ENCODE results near the gene HSF4.

HSF4 gene

GRCh38 chr16:67194260-67194659, 29.7 kb downstream of the HSF4 start:
- TF ChIP-seq CTCF (conservative IDR thresholded peaks at IDR 0.05): no peak
- no peak overlapping the region for H3K27ac ChIP-seq

DNA sequence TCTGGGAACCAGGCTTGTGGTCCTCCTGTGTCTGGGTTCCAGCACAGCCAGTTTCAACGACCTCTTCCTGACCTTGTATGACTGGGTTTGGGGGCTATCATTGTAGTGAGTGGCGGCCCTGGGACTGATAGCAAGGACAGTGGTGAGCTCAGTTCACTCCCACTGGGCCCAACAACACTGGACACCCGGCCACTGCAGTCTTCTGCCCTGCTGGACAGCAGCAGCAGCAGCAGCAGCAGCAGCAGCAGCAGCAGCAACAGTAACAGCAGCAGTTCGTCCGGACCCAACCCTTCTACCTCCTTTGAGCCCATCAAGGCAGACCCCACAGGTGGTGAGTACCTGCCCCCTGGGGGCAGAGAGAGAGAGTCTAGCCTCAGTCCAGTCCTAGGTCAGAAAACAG, 31.1 kb downstream of the HSF4 start:
- no peak for TF ChIP-seq CTCF (conservative IDR thresholded peaks at IDR 0.05)
- H3K27ac ChIP-seq: no peak overlapping the region

DNA sequence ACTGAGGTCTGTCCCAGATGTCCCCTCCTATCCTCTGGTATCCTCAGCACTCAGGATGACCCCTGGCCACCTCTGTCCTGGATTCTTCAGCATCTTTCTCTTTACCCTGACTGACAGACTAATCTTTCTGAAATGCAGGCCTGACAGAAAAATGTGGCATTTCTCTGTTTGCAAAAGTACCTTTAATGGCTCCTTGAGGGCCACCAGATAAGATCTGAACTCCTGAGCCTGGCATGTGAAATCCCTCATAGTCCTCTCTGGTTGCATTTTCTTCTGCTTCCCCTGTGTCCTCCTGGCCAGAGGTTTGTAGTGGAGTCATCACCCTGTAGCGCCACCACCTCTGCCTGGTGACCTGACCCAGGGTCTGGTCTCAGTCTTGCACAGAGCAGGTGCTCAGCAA, 32.3 kb downstream of the HSF4 start:
- no peak for TF ChIP-seq CTCF (conservative IDR thresholded peaks at IDR 0.05)
- no peak overlapping the region for H3K27ac ChIP-seq

DNA sequence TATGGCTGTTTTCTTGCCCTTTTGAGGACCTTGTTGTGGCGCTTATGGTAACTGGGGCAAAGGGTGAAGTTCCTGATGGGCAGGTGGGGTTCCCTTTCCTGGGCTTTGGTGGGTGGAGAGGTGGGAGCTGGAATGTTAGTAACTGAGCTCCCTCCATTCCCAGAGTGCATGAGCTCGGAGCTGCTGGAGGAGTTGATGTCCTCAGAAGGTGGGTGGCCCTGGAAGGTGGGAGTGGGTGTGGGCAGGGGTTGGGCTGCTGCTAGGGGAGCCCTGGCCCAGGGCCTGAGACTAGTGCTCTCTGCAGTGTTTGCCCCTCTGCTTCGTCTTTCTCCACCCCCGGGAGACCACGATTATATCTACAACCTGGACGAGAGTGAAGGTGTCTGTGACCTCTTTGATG, 33.2 kb downstream of the HSF4 start:
- no peak for TF ChIP-seq CTCF (conservative IDR thresholded peaks at IDR 0.05)
- H3K27ac ChIP-seq: no peak overlapping the region

DNA sequence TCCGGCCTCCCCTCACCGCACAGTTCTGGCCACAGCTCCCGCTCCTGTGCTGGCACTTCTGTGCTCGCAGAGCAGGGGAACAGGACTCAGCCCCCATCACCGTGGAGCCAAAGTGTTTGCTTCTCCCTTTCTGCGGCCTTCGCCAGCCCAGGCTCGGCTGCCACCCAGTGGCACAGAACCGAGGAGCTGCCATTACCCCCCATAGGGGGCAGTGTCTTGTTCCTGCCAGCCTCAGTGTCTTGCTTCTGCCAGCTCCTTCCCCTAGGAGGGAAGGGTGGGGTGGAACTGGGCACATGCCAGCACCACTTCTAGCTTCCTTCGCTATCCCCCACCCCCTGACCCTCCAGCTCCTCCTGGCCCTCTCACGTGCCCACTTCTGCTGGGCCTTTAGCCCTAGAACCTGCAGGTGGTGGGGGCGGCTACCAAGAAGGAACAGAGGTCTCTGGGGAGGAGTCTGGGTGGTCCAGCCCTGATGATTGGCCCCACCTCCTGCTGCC, 33.7 kb downstream of the HSF4 start:
- TF ChIP-seq CTCF (conservative IDR thresholded peaks at IDR 0.05): no peak; the same call in 1 of the 2 replicates
- no peak overlapping the region for H3K27ac ChIP-seq

- no peak for TF ChIP-seq CTCF (conservative IDR thresholded peaks at IDR 0.05)
- H3K27ac ChIP-seq: no peak within 1 kb of the TSS
Measured at GRCh38 chr16:67199011-67199807, 34.7 kb downstream of the HSF4 start, which contains the start of gene ELMO3. TSS of gene ELMO3 (plus strand) at chr16:67199131. CDS start at chr16:67199327, 196 bp downstream.

DNA sequence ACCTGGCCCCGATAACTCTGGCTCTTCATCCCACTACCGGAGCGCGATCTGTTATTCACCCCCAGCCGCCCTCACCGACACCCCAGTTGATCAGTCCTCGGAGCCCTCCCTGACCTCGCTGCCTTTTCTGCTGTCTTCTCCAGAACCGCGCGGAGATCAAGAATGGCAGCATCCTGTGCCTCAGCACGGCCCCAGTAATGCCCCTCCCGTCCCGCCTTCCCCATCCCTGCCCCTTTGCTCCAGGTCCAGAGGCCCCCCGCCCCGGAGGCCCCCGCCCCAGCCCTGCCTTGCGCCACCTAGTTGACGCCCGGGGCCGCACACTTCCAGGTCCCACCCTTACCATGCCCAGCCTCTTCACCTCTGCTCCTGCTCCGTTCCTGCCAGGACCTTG, 35.3 kb downstream of the HSF4 start:
- TF ChIP-seq CTCF (conservative IDR thresholded peaks at IDR 0.05): no peak
- no peak overlapping the region for H3K27ac ChIP-seq
